ENCODE results near the gene EXO5. TPM values are rescaled to one million over a fixed set of nuclear protein-coding genes. Genes with fewer than 3 reads are reported as not detected.

EXO5 gene
- total RNA-seq, 1 experiment from 2014 or later, result 0.57 TPM

DNA sequence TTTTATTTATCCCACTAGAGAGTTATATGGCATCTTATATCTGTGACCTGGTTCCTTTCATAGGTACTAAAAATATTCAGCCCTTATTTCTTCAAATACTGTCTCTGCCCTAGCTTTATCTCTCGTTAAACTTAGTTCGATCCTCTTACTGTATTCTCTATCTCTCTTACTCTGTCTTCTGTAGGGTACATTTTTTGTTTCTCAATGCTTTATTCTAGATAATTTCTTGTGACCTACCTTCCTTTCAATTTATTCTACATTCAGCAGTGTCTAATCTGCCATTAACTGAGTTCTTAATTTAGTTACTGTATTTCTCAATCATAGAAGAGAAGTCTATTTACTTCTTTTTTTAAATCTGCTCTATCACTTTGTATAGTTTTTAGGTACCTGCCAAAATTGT, 33.3 kb upstream of the EXO5 start:
- no peaks in the 10 kb centered on the region for H3K27me3 ChIP-seq (ENCODE audit: insufficient read depth, low read length)
- no peak overlapping the region for H3K4me2 ChIP-seq (ENCODE audit: low read length)
- H3K9me3 ChIP-seq (ENCODE audit: control insufficient read depth in 1 of 2, insufficient read depth in 1 of 2, low read depth in 1 of 2, low read length in 2 of 2), result peaks cover 3 to 23% of the 10 kb centered on the region in 2 experiments; a peak in 2 of 4 replicates
- DNase-seq (ENCODE audit: low read depth, low spot score) (no peak), ATAC-seq (no peak)
- no TSS peak for BruUV-seq (replicated peaks)
- ChIA-PET POLR2A (no interaction called here), RAD21 (ENCODE audit: low non-redundant PET in 1 of 2, low total read pairs in 2 of 2, uncharacterized antibody in 2 of 2, unreplicated experiment in 2 of 2) (no interaction called here), CTCF (no interaction called here)
- H4K20me1 ChIP-seq (ENCODE audit: insufficient read depth), result no peaks in the 10 kb centered on the region
- no peak overlapping the region for H3K27ac ChIP-seq (ENCODE audit: low read depth, low read length)
- no peaks in the 10 kb centered on the region for H3K36me3 ChIP-seq (ENCODE audit: control insufficient read depth in 1 of 2, insufficient read depth in 2 of 2, low read length in 2 of 2)
- no peak overlapping the region for H3K9ac ChIP-seq (ENCODE audit: low read length)
- no peaks in the 10 kb centered on the region for H3K4me1 ChIP-seq (ENCODE audit: control insufficient read depth in 1 of 2, insufficient read depth in 2 of 2, low read length in 2 of 2)
- intact Hi-C loops (cut with micrococcal nuclease), result no loop called here
- no peaks in the 10 kb centered on the region for H3K79me2 ChIP-seq (ENCODE audit: insufficient read depth, low read length)
- H2AFZ ChIP-seq (ENCODE audit: low read depth, low read length, poor library complexity, severe bottlenecking), result no peak overlapping the region
- H3K4me3 ChIP-seq (replicated peaks in 1 of 2; ENCODE audit: low read depth in 1 of 2, low read length in 2 of 2), result no peak overlapping the region
- TF ChIP-seq SP1 (IDR thresholded peaks at IDR 0.05; ENCODE audit: low read depth), result no peak
- no peak for TF ChIP-seq SRF (IDR thresholded peaks at IDR 0.05; ENCODE audit: low read depth)
- TF ChIP-seq ATF3 (IDR thresholded peaks at IDR 0.05), result no peak
- no peak for TF ChIP-seq EGR1 (IDR thresholded peaks at IDR 0.05; ENCODE audit: low read depth)
- no peak for TF ChIP-seq JUND (IDR thresholded peaks at IDR 0.05)
- TF ChIP-seq TCF7L2 (IDR thresholded peaks at IDR 0.05; ENCODE audit: borderline replicate concordance, extremely low read depth, insufficient read depth, insufficient read length), result no peak
- no peak for TF ChIP-seq CBX3 (IDR thresholded peaks at IDR 0.05; ENCODE audit: low read depth)
- TF ChIP-seq EZH2phosphoT487 (IDR thresholded peaks at IDR 0.05; ENCODE audit: borderline replicate concordance), result no peak
- TF ChIP-seq POLR2AphosphoS5 (IDR thresholded peaks at IDR 0.05; ENCODE audit: low read depth, low read length), result no peak
- no peak for TF ChIP-seq MAX (IDR thresholded peaks at IDR 0.05)
- TF ChIP-seq, protein P1, sequence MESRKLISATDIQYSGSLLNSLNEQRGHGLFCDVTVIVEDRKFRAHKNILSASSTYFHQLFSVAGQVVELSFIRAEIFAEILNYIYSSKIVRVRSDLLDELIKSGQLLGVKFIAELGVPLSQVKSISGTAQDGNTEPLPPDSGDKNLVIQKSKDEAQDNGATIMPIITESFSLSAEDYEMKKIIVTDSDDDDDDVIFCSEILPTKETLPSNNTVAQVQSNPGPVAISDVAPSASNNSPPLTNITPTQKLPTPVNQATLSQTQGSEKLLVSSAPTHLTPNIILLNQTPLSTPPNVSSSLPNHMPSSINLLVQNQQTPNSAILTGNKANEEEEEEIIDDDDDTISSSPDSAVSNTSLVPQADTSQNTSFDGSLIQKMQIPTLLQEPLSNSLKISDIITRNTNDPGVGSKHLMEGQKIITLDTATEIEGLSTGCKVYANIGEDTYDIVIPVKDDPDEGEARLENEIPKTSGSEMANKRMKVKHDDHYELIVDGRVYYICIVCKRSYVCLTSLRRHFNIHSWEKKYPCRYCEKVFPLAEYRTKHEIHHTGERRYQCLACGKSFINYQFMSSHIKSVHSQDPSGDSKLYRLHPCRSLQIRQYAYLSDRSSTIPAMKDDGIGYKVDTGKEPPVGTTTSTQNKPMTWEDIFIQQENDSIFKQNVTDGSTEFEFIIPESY (IDR thresholded peaks at IDR 0.05; ENCODE audit: extremely low read depth, insufficient replicate concordance, low read length), result no peak
- no peak for TF ChIP-seq ELF1 (IDR thresholded peaks at IDR 0.05; ENCODE audit: borderline replicate concordance, low read depth)
- no peak for TF ChIP-seq ZNF274 (IDR thresholded peaks at IDR 0.05; ENCODE audit: low read depth, low read length)
- TF ChIP-seq POLR2A (IDR thresholded peaks at IDR 0.05; ENCODE audit: borderline replicate concordance, extremely low read depth, insufficient read depth, insufficient read length), result no peak
- H3K9me2 ChIP-seq (ENCODE audit: insufficient read depth), result no peaks in the 10 kb centered on the region

Data from HCT116 (cell line).